Neuron (in vitro differentiated cells): ENCODE measurements around the gene SLC17A9.

Experiments
- H2AFZ ChIP-seq: one replicate; pipeline ENCODE4 v1.6.1; 2013; ENCODE audit warnings: low read depth, mild to moderate bottlenecking, inconsistent platforms, low read length, moderate library complexity
- H3K27me3 ChIP-seq: one replicate; pipeline ENCODE4 v1.6.1; 2013; ENCODE audit warnings: low read length; ENCODE audit not compliant: insufficient read depth
- H3K36me3 ChIP-seq: one replicate; pipeline ENCODE4 v1.6.1; 2013; ENCODE audit warnings: low read length; ENCODE audit not compliant: insufficient read depth
- H3K4me1 ChIP-seq: one replicate; pipeline ENCODE4 v1.6.1; 2013; ENCODE audit warnings: low read length; ENCODE audit not compliant: insufficient read depth
- H3K4me3 ChIP-seq: 2 replicates; pipeline ENCODE4 v1.5.1; 2013; ENCODE audit warnings: mild to moderate bottlenecking, low read length, moderate library complexity
- H3K9me3 ChIP-seq: one replicate; pipeline ENCODE4 v1.6.1; 2013; ENCODE audit warnings: low read length

Gene SLC17A9

GRCh38 chr20:62986257-62986800 lies 33.8 kb downstream of the SLC17A9 start:
- no peak overlapping the region for H2AFZ ChIP-seq
- peaks cover 9% of the 10 kb centered on the region for H3K27me3 ChIP-seq
- peaks cover 33% of the 10 kb centered on the region for H3K4me1 ChIP-seq
- H3K36me3 ChIP-seq, result no peaks in the 10 kb centered on the region
- no peaks in the 10 kb centered on the region for H3K9me3 ChIP-seq
- no peak overlapping the region for H3K4me3 ChIP-seq

GRCh38 chr20:62987114-62987513 lies 34.6 kb downstream of the SLC17A9 start:
- no peaks in the 10 kb centered on the region for H3K36me3 ChIP-seq
- no peaks in the 10 kb centered on the region for H3K9me3 ChIP-seq
- H2AFZ ChIP-seq, result no peak overlapping the region
- H3K4me3 ChIP-seq, result no peak overlapping the region
- H3K4me1 ChIP-seq, result peaks cover 33% of the 10 kb centered on the region
- H3K27me3 ChIP-seq, result peaks cover 16% of the 10 kb centered on the region

GRCh38 chr20:62989201-62989601 lies 36.7 kb downstream of the SLC17A9 start:
- Histone ChIP-seq H3K4me1 (peaks cover 24% of the 10 kb centered on the region), H3K4me3 (no peak overlapping the region), H3K27me3 (peaks cover 26% of the 10 kb centered on the region), H3K36me3 (no peaks in the 10 kb centered on the region), H2AFZ (no peak overlapping the region), H3K9me3 (no peaks in the 10 kb centered on the region)

- no peaks in the 10 kb centered on the region for H3K9me3 ChIP-seq
- H3K36me3 ChIP-seq, result no peaks in the 10 kb centered on the region
- H3K4me1 ChIP-seq, result peaks cover 22% of the 10 kb centered on the region
- H2AFZ ChIP-seq, result no peak overlapping the region
- peaks cover 36% of the 10 kb centered on the region for H3K27me3 ChIP-seq
- no peak overlapping the region for H3K4me3 ChIP-seq
Measured at GRCh38 chr20:62990306-62990825, 37.9 kb downstream of the SLC17A9 start.

GRCh38 chr20:62991196-62991807 lies 38.8 kb downstream of the SLC17A9 start:
- H2AFZ ChIP-seq, result no peak overlapping the region
- H3K9me3 ChIP-seq, result no peaks in the 10 kb centered on the region
- H3K27me3 ChIP-seq, result peaks cover 45% of the 10 kb centered on the region
- no peak overlapping the region for H3K4me3 ChIP-seq
- no peaks in the 10 kb centered on the region for H3K36me3 ChIP-seq
- peaks cover 22% of the 10 kb centered on the region for H3K4me1 ChIP-seq

- no peaks in the 10 kb centered on the region for H3K9me3 ChIP-seq
- no peak overlapping the region for H3K4me3 ChIP-seq
- H3K4me1 ChIP-seq, result peaks cover 19% of the 10 kb centered on the region
- no peaks in the 10 kb centered on the region for H3K36me3 ChIP-seq
- peaks cover 49% of the 10 kb centered on the region for H3K27me3 ChIP-seq
- H2AFZ ChIP-seq, result no peak overlapping the region
Measured at GRCh38 chr20:62991863-62992262, 39.4 kb downstream of the SLC17A9 start.

GRCh38 chr20:62993856-62994494 lies 41.5 kb downstream of the SLC17A9 start:
- Histone ChIP-seq H3K4me1 (peaks cover 15% of the 10 kb centered on the region), H3K27me3 (peaks cover 67% of the 10 kb centered on the region), H3K9me3 (no peaks in the 10 kb centered on the region), H2AFZ (no peak overlapping the region), H3K36me3 (no peaks in the 10 kb centered on the region), H3K4me3 (no peak overlapping the region)

GRCh38 chr20:62994869-62995281 lies 42.4 kb downstream of the SLC17A9 start:
- Histone ChIP-seq H3K9me3 (peaks cover 4% of the 10 kb centered on the region), H3K27me3 (peaks cover 76% of the 10 kb centered on the region), H2AFZ (no peak overlapping the region), H3K36me3 (no peaks in the 10 kb centered on the region), H3K4me3 (no peak overlapping the region), H3K4me1 (peaks cover 15% of the 10 kb centered on the region)

GRCh38 chr20:62995481-62995880 lies 43.0 kb downstream of the SLC17A9 start:
- H3K9me3 ChIP-seq, result peaks cover 8% of the 10 kb centered on the region
- no peak overlapping the region for H2AFZ ChIP-seq
- peaks cover 15% of the 10 kb centered on the region for H3K4me1 ChIP-seq
- peaks cover 77% of the 10 kb centered on the region for H3K27me3 ChIP-seq
- no peaks in the 10 kb centered on the region for H3K36me3 ChIP-seq
- H3K4me3 ChIP-seq, result no peak overlapping the region

GRCh38 chr20:62995898-62996595 lies 43.5 kb downstream of the SLC17A9 start:
- Histone ChIP-seq H3K4me1 (peaks cover 15% of the 10 kb centered on the region), H2AFZ (no peak overlapping the region), H3K36me3 (no peaks in the 10 kb centered on the region), H3K27me3 (peaks cover 80% of the 10 kb centered on the region), H3K9me3 (peaks cover 8% of the 10 kb centered on the region), H3K4me3 (no peak overlapping the region)

GRCh38 chr20:62996596-62996982 lies 44.1 kb downstream of the SLC17A9 start:
- peaks cover 79% of the 10 kb centered on the region for H3K27me3 ChIP-seq
- peaks cover 8% of the 10 kb centered on the region for H3K9me3 ChIP-seq
- no peaks in the 10 kb centered on the region for H3K36me3 ChIP-seq
- no peak overlapping the region for H3K4me3 ChIP-seq
- peaks cover 15% of the 10 kb centered on the region for H3K4me1 ChIP-seq
- no peak overlapping the region for H2AFZ ChIP-seq

- H3K27me3 ChIP-seq, result peaks cover 79% of the 10 kb centered on the region
- no peaks in the 10 kb centered on the region for H3K36me3 ChIP-seq
- peaks cover 15% of the 10 kb centered on the region for H3K4me1 ChIP-seq
- H2AFZ ChIP-seq, result no peak overlapping the region
- H3K9me3 ChIP-seq, result peaks cover 8% of the 10 kb centered on the region
- no peak overlapping the region for H3K4me3 ChIP-seq
Measured at GRCh38 chr20:62997417-62998035, 45.0 kb downstream of the SLC17A9 start.

- Histone ChIP-seq H3K27me3 (peaks cover 86% of the 10 kb centered on the region), H3K4me3 (no peak overlapping the region), H3K36me3 (no peaks in the 10 kb centered on the region), H3K9me3 (peaks cover 8% of the 10 kb centered on the region), H3K4me1 (peaks cover 15% of the 10 kb centered on the region), H2AFZ (no peak overlapping the region)
Measured at GRCh38 chr20:62998449-62998848, 45.9 kb downstream of the SLC17A9 start.
